ENCODE data around the gene SLC30A9.

- TF ChIP-seq SMC3 (IDR thresholded peaks at IDR 0.05; ENCODE audit: low read depth, low read length): no peak
- TF ChIP-seq CTCF (IDR thresholded peaks at IDR 0.05): no peak
- TF ChIP-seq CHD2 (IDR thresholded peaks at IDR 0.05; ENCODE audit: low read length, partially characterized antibody): no peak
- TF ChIP-seq TAF1 (IDR thresholded peaks at IDR 0.05; ENCODE audit: borderline replicate concordance, low read depth, low read length): no peak
- TF ChIP-seq RXRA (IDR thresholded peaks at IDR 0.05; ENCODE audit: borderline replicate concordance, low read depth): no peak
- no peak for TF ChIP-seq EP300 (IDR thresholded peaks at IDR 0.05; ENCODE audit: borderline replicate concordance in 1 of 2, low read depth in 1 of 2, low read length in 1 of 2)
- no peak for TF ChIP-seq REST (IDR thresholded peaks at IDR 0.05; ENCODE audit: low read depth, low read length)
- TF ChIP-seq RFX5 (IDR thresholded peaks at IDR 0.05; ENCODE audit: low read length): no peak
- TF ChIP-seq PBX3 (IDR thresholded peaks at IDR 0.05): no peak
- TF ChIP-seq MAX (IDR thresholded peaks at IDR 0.05; ENCODE audit: low read depth): no peak
- TF ChIP-seq GATA2 (CRISPR knock-in tag; IDR thresholded peaks at IDR 0.05): no peak
- no peak for TF ChIP-seq IRF3 (IDR thresholded peaks at IDR 0.05; ENCODE audit: low read depth, low read length)
- TF ChIP-seq YY1 (IDR thresholded peaks at IDR 0.05; ENCODE audit: low read depth): no peak
These were observed 20.7 kb upstream of the SLC30A9 start for GRCh38 chr4:41969671-41970070.

All from SK-N-SH (cell line).